ENCODE measurements around the gene HLF. TPM values are rescaled to one million over a fixed set of nuclear protein-coding genes. Genes with fewer than 3 reads are reported as not detected.

The HLF gene
- total and polyA plus RNA-seq, 2 experiments from 2014 or later, result 0.28 TPM; not detected in 1

GRCh38 chr17:55286681-55287589, 22.2 kb downstream of the HLF start:
- peaks cover 5% of the 10 kb centered on the region; the same call in 1 of the 2 replicates for H3K9me2 ChIP-seq (ENCODE audit: insufficient read depth)
- no peak overlapping the region for H2AFZ ChIP-seq
- Mint-ChIP-seq H3K27ac (no peak overlapping the region), H3K9me3 (no peaks in the 10 kb centered on the region), H3K4me1 (no peaks in the 10 kb centered on the region), H3K27me3 (ENCODE audit: insufficient read depth, low read depth, poor library complexity) (peaks cover 2% of the 10 kb centered on the region), H3K4me3 (no peak overlapping the region), H3K36me3 (ENCODE audit: low read depth) (no peaks in the 10 kb centered on the region)
- DNase-seq (ENCODE audit: low spot score), result no peak
- H3K4me3 ChIP-seq, result no peak overlapping the region
- no peaks in the 10 kb centered on the region for H3K36me3 ChIP-seq (ENCODE audit: insufficient read depth)
- H3K4me2 ChIP-seq, result no peak overlapping the region
- TF ChIP-seq CTCF (conservative IDR thresholded peaks at IDR 0.05; ENCODE audit: low read depth in 2 of 2) (no peak), STAT1 (IDR thresholded peaks at IDR 0.05; ENCODE audit: unreplicated experiment) (no peak), REST (IDR thresholded peaks at IDR 0.05; ENCODE audit: unreplicated experiment) (no peak), POLR2AphosphoS5 (IDR thresholded peaks at IDR 0.05; ENCODE audit: low read depth) (no peak), EZH2 (IDR thresholded peaks at IDR 0.05; ENCODE audit: low read depth, unreplicated experiment) (no peak), ZNF462 (CRISPR knock-in tag; IDR thresholded peaks at IDR 0.05) (no peak), JUNB (IDR thresholded peaks at IDR 0.05; ENCODE audit: unreplicated experiment) (no peak), ETS1 (IDR thresholded peaks at IDR 0.05) (no peak)
- no peaks in the 10 kb centered on the region for H4K20me1 ChIP-seq (replicated peaks; ENCODE audit: insufficient read depth)
- H3K4me1 ChIP-seq (ENCODE audit: insufficient read depth), result no peaks in the 10 kb centered on the region
- no peak overlapping the region for H3K27ac ChIP-seq (ENCODE audit: low read depth)
- H3K79me2 ChIP-seq (replicated peaks; ENCODE audit: insufficient read depth), result no peaks in the 10 kb centered on the region
- no peaks in the 10 kb centered on the region for H3F3A ChIP-seq (replicated peaks; ENCODE audit: low read depth)
- ATAC-seq, result no peak
- no peaks in the 10 kb centered on the region for H3K27me3 ChIP-seq (ENCODE audit: insufficient read depth)

Measured in GM23338 (cell line).